Renal pelvis (tissue), 4 donors: ENCODE results near the gene RHOT1. TPM values are rescaled to one million over a fixed set of nuclear protein-coding genes. Genes with fewer than 3 reads are reported as not detected.
"Not testable (repeated sequence)": the region's sequence is repeated elsewhere in the genome, so short reads cannot be mapped to it uniquely, and the experiment has no call there.

Experiments used
- DNase-seq: peaks from one replicate; pipeline ENCODE4 v3.0.0-alpha.2; 2013
- polyA plus RNA-seq, 3 donors: library from polyadenylated mRNA; unstranded; fragments of 120-200 nt; gene quantifications; one replicate each; pipeline ENCODE4 v1.2.1, GENCODE V29; 2013; ENCODE audit not compliant: insufficient read length in 3 of 3

Gene RHOT1
- polyA plus RNA-seq, 3 donors: 45.8 to 57.0 (median 46.8) TPM

GRCh38 chr17:32222621-32223020 lies 80.3 kb downstream of the RHOT1 start:
- no peak for DNase-seq

- DNase-seq: no peak
Measured at GRCh38 chr17:32223703-32224102, 81.4 kb downstream of the RHOT1 start.

- no peak for DNase-seq
Measured at GRCh38 chr17:32226886-32227285, 84.6 kb downstream of the RHOT1 start.

- DNase-seq: no peak
Measured at GRCh38 chr17:32227910-32228309, 85.6 kb downstream of the RHOT1 start.

GRCh38 chr17:32235588-32235987 lies 93.3 kb downstream of the RHOT1 start:
- no peak for DNase-seq

GRCh38 chr17:32239456-32239855 lies 97.2 kb downstream of the RHOT1 start:
- no peak for DNase-seq

- no peak for DNase-seq
Measured at GRCh38 chr17:32240750-32241149, 98.4 kb downstream of the RHOT1 start.

GRCh38 chr17:32241640-32242039 lies 99.3 kb downstream of the RHOT1 start:
- DNase-seq: peak; percentile 54

- no peak for DNase-seq
Measured at GRCh38 chr17:32249475-32249874, 107.2 kb downstream of the RHOT1 start.

GRCh38 chr17:32253117-32253611 lies 110.9 kb downstream of the RHOT1 start:
- DNase-seq: peak; percentile 56

GRCh38 chr17:32256012-32256700 lies 113.9 kb downstream of the RHOT1 start:
- DNase-seq: no peak

- no peak for DNase-seq
Measured at GRCh38 chr17:32256701-32257019, 114.4 kb downstream of the RHOT1 start.

- no peak for DNase-seq
Measured at GRCh38 chr17:32258383-32259140, 116.3 kb downstream of the RHOT1 start.

GRCh38 chr17:32259586-32259985 lies 117.3 kb downstream of the RHOT1 start:
- no peak for DNase-seq

GRCh38 chr17:32261417-32261736 lies 119.1 kb downstream of the RHOT1 start:
- DNase-seq: no peak

GRCh38 chr17:32261936-32262510 lies 119.7 kb downstream of the RHOT1 start:
- DNase-seq: no peak

- not testable (repeated sequence) for DNase-seq
Measured at GRCh38 chr17:32263515-32263914, 121.2 kb downstream of the RHOT1 start.

GRCh38 chr17:32264140-32264799 lies 122.0 kb downstream of the RHOT1 start:
- DNase-seq: no peak

GRCh38 chr17:32264823-32265191 lies 122.5 kb downstream of the RHOT1 start:
- no peak for DNase-seq

- DNase-seq: no peak
Measured at GRCh38 chr17:32265192-32265923, 123.1 kb downstream of the RHOT1 start, which contains the start of gene RHBDL3. Gene RHBDL3, plus strand, starts transcription at chr17:32265832. Its CDS starts 358 bp downstream, at chr17:32266190.

- no peak for DNase-seq
Measured at GRCh38 chr17:32266051-32266388, 123.7 kb downstream of the RHOT1 start.
